HG02840 (cell line): ENCODE results near the gene MARCHF10.

Source experiments
- ATAC-seq: cut with Tn5 transposase; IDR thresholded peaks from one replicate; pipeline ENCODE4 v1.9.1; 2021; ENCODE audit warnings: mild to moderate bottlenecking, moderate library complexity, moderate number of reproducible peaks; ENCODE audit not compliant: unreplicated experiment, low FRiP score

The MARCHF10 gene

DNA sequence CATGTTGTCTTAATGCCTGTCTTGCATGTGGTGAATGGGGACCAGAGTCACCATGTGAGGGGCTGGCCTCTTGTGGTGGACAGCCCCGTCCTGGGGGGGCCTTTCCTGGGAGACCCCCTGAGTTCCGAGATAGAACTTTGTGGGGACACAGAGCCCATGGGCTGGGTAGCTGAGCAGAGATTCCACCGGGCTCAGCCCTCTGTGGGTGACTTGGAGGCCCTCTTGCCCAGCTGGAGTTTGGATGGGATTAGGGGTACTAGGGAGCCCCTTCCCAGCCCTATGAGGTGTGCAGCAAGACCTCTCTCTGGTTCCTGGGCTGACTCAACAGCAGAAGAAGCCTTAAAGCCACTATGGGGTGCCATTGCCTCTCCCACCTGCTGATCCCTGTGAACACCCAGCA, 142.5 kb downstream of the MARCHF10 start:
- no peak for ATAC-seq

DNA sequence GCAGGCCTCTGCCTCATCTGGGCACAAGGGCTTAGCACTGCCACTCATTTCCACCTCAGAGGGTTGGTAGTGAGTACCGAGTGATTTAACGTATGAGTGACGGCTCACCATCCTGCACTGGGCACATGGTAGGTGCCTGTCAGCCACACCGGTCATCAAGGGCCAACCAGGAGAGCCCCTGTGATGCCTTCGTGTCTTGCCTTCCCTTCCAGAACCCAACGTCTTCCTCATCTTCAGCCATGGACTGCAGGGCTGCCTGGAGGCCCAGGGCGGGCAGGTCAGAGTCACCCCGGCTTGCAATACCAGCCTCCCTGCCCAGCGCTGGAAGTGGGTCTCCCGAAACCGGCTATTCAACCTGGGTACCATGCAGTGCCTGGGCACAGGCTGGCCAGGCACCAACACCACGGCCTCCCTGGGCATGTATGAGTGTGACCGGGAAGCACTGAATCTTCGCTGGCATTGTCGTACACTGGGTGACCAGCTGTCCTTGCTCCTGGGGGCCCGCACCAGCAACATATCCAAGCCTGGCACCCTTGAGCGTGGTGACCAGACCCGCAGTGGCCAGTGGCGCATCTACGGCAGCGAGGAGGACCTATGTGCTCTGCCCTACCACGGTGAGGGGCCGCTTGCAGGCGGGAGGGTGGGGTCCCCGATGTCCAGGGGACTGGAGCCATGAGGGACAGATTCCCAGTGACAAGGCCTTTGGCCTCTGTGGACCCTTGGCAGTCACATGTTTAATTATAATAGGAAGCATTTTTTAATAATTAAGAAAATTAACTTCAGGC, 143.6 kb downstream of the MARCHF10 start:
- ATAC-seq: no peak

DNA sequence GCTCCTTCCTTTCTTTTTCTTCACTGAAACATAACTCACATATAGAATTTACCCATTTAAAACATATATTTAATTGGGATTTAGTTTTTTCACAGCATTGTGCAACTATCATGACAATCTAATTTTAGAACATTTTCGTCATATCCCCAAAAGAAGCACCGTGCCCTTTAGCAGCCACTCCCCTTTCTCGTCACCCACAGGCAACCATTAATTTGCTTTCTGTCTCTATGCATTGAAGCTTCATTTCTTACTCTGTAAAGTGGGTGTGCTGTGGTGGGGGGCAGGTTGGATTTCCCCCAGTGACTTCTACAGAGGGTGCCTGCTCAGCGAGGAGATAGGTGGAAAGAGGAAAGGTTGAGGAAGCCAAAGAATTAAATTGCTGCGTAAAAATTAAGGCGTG, 144.8 kb downstream of the MARCHF10 start:
- no peak for ATAC-seq

DNA sequence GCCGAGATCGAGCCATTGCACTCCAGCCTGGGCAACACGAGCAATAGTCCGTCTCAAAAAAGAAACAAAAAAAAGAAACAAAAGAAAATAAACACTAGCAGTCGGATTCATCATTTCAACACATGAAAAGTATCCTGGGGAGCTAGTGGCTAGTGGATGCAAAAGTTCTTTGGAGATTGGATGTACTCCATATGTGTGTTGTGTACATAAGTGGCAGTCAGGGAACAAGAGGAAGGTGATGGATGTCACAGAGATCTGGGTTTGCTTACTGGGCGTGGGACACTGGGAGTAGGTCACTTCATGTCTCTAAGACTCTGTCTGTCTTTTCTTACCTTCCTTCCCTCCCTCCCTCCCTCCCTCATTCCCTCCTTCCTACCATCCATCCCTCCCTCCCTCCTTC, 145.3 kb downstream of the MARCHF10 start:
- no peak for ATAC-seq

DNA sequence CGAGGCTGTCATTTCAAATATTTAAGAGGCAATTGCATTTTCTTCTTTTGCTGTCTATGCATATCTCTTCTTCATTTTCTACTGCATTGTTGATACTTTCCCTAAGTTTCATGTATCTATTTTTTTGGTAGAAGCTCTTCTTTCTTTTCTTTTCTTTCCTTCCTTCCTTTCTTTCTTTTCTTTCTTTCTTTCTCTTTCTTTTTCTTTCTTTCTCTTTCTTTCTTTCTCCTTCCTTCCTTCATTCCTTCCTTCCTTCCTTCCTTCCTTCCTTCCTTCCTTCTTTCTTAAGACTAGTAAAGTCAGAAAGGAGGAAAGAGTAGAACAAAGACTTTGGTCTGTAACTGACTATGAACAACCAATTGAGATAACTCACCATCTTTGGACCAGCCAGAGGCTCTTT, 146.8 kb downstream of the MARCHF10 start:
- no peak for ATAC-seq

DNA sequence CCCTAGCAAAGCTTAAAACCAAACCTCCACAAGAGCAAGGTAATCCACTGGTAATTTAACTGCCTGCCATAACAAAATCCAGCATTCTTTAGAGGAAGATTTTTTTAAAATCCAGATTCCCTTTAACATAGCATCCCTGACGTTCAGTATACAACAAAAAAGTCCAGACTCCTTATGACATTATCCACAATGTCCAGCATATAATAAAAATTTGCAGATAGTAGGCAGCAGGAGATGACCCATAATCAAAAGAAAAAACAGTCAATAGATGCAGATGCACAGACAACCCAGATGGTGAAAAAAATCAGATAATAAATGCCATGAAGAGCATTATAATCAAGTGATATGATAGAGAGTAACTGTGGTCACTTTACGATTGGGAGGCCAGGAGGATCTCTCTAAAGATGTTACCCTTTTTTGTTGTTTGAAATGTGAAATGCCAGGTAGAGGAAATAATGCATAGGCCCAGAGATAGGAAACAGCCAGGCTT, 147.4 kb downstream of the MARCHF10 start:
- no peak for ATAC-seq

DNA sequence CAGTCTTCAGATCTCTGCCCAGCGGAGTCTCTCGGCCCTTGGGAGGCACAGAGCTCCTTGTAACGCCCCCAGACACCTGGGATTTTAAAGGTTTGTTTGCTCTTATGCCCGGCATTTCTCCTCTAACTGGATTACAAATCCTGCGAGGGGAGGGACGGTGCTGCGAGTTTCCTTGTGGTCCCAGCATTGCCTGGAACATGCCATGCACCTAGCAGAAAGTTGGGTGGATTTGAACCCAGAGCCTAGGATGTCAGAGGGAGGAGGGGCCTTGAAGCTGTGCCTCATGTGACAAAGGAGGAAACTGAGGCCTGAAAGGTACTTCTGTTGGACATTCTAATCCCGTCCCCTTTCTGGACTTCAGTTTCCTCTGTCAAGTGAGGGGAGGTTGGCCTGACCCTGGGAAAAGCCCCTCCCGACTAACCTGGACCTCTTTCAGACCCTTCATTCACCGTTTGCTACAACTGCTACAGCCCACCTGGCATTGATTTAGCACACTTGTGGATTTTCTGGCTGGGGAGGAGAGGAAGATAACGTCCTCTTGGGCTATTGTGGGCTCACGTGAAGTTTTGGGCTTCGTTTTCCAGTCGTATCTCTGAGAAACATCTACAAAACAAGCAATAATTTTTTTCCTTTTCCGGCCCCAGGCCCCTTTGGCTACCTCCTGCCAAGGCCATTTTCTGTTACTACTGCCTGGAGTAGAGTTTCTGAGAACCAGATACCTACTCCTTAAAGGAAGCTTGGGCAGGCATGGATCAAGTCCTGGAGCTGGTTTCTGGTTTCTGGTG, 149.8 kb downstream of the MARCHF10 start:
- no peak for ATAC-seq

DNA sequence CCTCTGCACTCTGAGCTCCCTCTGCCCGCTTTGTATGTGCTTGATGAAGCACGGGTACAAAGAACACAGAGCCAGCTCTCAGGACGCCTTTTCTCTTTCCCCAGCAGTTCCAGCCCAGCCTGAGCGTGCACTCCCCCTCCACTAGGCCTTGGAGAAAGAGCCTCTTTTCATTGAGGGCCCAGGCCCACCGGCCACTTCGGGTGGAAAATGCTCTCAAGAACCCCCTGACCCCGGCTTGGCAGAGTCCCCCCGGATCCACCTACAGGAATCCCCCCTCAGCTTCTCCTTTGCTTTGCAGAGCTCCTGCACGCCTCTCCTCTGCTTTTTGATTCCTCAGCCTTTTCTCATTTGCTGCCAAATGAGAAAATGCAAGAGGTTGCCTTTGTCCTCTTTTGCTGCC, 150.4 kb downstream of the MARCHF10 start:
- no peak for ATAC-seq

DNA sequence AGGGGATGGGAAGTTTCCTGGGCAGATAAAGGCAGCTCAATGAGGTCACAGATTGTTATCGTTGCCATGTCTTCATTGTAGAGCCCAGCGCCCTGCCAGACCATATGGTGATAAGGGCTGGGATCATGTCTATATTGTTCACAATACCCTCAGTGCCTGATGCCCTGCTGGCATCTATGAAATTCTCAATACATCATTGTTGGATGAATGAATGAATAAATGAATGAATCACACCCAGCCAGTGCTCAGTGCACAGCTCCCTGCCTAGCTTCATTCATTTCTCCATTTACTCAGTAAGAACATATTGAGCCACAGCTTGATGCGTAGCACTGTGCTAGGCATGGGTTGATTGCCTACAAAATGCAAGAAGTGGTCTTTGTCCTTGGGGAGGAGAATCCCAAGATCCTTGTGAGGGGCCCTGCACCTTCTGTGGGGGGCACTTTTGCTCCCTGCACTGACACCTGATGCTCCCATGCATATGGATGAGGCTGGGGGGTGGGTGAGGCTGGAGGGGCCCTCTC, 150.9 kb downstream of the MARCHF10 start:
- no peak for ATAC-seq

DNA sequence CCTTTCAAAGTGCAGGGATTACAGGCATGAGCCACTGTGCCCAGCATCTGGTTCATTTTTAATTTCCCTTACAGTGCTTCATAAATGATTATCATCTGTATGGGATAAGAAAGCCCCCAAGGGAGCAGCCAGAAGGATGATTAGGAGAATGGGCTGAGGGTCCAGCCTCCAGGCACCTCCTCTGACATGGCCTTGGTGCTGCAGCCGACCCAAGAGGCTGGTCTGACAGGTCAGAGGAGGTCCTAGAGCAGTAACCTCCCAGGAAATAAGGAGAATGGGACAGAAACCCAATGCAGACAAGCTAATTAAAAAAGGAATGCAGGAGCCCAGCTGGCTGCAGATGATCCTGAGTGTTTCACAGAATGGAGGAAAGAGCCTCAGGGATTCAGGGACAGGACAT, 151.7 kb downstream of the MARCHF10 start:
- no peak for ATAC-seq

DNA sequence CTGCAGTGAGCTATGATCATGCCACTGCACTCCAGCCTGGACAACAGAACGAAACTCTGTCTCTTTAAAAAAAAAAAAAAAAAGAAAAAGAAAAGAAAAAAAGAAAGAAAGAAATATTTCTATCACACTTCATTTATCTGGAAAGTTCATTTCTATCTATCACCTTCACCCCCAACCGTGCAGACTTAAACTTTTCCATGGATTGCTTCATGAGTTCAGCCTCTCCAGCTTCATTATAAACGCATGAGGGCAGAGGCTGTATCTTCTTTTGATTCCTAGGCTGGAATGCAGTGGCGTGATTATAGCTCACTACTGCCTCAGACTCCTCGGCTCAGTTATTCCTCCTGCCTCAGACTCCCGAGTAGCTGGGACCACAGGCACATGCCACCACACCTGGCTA, 152.5 kb downstream of the MARCHF10 start:
- no peak for ATAC-seq

DNA sequence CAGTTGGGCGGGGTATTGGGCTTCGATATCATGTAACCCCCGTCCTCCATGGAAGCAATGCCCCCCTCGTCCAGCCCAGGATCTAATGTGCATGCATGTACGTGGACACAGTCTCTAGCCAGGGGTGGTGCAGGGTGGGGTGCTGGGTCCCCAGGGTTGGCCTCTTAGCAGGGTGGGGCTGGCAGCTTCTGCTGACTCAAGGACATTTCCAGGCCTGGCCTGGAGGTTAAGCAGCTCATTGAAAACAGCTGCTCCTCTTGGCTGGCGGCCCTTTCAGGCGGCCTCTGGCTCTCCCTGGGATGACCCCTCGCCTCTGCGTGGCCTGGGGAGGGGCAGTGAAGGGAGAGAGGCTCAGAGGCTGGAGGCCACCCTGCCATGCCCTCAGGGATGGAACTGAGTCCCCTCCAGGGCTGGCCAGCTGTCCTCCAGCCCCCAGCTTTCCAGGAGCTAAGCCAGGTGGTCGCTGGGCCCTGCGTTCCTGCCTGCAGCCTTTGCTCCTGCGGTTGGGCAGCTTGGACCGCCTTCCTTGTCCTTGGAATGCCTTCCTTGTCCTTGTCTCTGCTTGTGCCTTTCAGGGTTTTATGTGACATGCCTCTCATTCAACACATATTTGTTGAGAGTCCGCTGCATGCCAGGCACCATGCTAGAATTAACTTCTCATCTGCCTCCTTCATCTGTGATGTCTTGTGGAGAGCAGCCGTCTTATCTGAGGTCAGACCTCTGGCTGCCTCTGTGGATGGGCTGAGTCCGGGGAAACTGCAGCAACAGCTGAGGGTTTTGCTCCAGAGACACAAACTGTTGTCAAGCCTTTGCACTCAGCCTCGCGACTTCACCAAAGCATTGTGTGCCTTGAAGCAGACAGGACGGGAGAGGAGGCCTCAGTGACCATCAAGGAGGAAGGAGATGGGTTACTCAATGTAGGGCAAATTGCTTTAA, 154.0 kb downstream of the MARCHF10 start:
- ATAC-seq: no peak

DNA sequence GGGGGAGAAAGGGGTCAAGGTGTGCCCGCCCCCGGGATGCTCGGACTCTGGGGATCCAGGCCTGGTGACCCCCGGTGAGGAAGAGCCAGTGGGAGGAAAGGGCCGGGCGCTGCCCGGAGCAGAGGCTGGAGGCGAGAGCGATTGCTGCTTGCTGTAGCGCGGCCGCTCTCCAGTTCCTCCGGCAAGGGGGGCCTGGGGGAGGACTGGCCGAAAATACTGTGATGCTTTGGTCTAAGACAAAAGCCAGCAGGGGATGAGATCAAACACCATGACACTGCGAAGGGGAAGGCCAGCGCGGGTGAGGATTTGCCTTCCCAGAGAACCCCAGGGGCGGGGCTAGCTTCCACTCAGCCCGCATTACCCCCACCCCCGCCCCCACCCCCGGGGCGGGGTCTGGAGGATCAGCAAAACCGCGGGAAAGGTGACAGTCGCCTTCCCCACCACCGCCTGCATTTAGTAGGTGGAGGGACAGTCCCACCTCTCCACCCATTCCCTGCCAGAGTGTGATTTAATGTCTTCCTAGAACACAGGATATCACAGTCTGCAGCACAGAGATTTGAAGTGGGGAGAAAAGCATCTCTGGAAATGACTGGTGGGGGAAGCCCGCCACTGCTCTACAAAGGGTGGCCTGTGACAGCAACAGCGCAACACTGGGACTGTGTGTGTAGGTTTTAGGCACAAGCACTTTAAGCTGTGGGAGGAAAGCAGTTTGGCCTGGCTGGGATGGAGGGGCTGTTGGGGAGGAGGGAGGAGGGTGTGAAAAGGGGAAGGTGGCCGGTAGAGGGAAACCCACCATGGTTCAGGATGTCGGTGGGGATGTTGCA, 154.9 kb downstream of the MARCHF10 start:
- ATAC-seq: peak; percentile 73

DNA sequence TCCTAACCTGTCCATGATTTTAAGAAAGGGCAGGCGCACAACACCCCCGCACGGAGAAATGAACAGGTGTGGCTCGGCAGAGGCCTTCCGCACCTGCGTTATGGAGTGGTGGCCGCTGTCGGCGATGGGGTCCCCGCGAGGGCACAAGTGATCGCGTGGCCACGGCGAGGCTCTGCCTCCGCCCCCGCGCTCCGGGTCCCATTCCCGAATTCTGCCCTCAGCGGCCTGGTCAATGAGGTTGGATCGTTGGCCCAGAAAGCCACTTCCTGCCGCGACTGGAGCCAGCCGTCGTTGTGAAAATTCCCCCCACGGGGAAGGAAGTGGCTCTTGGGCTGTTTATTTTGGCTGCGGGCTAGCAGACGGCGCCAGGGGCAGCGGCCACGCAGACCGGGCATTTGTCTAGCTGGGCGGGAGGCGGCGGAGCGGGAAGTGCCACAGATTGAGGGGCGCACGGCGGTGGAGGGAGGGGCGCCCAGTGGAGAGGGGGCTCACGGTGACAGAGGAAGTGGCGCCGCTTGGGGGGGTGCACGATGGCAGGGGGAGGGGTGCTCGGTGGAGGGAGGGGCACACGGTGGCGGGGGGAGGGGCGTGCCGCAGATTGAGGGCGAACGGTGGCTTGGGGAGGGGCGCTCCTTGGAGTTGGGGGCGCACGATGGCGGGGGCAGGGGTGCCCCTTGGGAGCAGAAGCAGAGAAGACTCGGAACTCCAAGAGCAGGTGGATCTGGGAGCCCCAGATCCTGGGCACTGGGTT, 155.7 kb downstream of the MARCHF10 start:
- no peak for ATAC-seq
